H9 (cell line): ENCODE data around the gene TTLL12. TPM values are rescaled to one million over a fixed set of nuclear protein-coding genes. Genes with fewer than 3 reads are reported as not detected.

Source experiments
- DNase-seq: peaks from one replicate; pipeline ENCODE4 v3.0.0-alpha.2; 2017
- H2AFZ ChIP-seq: one replicate; pipeline ENCODE4 v1.6.1; 2013; ENCODE audit warnings: mild to moderate bottlenecking, low read length, control low read depth, moderate library complexity
- H2AK5ac ChIP-seq: 2 replicates; pipeline ENCODE4 v1.6.1; 2013; ENCODE audit warnings: low read length, control low read depth, mixed read lengths; ENCODE audit not compliant: insufficient read length
- H2BK120ac ChIP-seq: one replicate; pipeline ENCODE4 v1.6.1; 2013; ENCODE audit warnings: low read depth, mild to moderate bottlenecking, low read length, control low read depth, inconsistent platforms; ENCODE audit not compliant: poor library complexity, severe bottlenecking
- H2BK12ac ChIP-seq: 2 replicates; pipeline ENCODE4 v1.6.1; 2013; ENCODE audit warnings: low read length, control low read depth, mixed read lengths, low read depth; ENCODE audit not compliant: insufficient read length
- H2BK15ac ChIP-seq: 2 replicates; pipeline ENCODE4 v1.6.1; 2013; ENCODE audit warnings: low read depth, low read length, control low read depth
- H2BK20ac ChIP-seq: one replicate; pipeline ENCODE4 v1.6.1; 2013; ENCODE audit warnings: low read depth, mild to moderate bottlenecking, low read length, control low read depth, inconsistent platforms; ENCODE audit not compliant: poor library complexity, severe bottlenecking
- H2BK5ac ChIP-seq: 2 replicates; pipeline ENCODE4 v1.6.1; 2013; ENCODE audit warnings: low read length, control low read depth, mixed read lengths; ENCODE audit not compliant: insufficient read length
- H3K14ac ChIP-seq: 2 replicates; pipeline ENCODE4 v1.6.1; 2013; ENCODE audit warnings: low read length, control low read depth; ENCODE audit not compliant: insufficient read depth
- H3K18ac ChIP-seq: 2 replicates; pipeline ENCODE4 v1.6.1; 2013; ENCODE audit warnings: low read depth, mild to moderate bottlenecking, mixed read lengths, low read length, control low read depth; ENCODE audit not compliant: insufficient read length
- H3K23ac ChIP-seq: 2 replicates; pipeline ENCODE4 v1.6.1; 2013; ENCODE audit warnings: low read length, control low read depth, mixed read lengths, low read depth; ENCODE audit not compliant: insufficient read length
- H3K23me2 ChIP-seq: 2 replicates; pipeline ENCODE4 v1.6.1; 2013; ENCODE audit warnings: low read depth, mild to moderate bottlenecking, mixed read lengths, low read length, control low read depth; ENCODE audit not compliant: insufficient read length, poor library complexity, severe bottlenecking
- H3K27ac ChIP-seq: 2 replicates; pipeline ENCODE4 v1.5.1; 2013; ENCODE audit warnings: low read length, control low read depth, mixed read lengths, low read depth; ENCODE audit not compliant: insufficient read length
- H3K27me3 ChIP-seq: 2 replicates; pipeline ENCODE4 v1.6.1; 2013; ENCODE audit warnings: low read length, control low read depth, inconsistent platforms; ENCODE audit not compliant: insufficient read depth
- H3K4ac ChIP-seq: 2 replicates; pipeline ENCODE4 v1.6.1; 2013; ENCODE audit warnings: low read depth, mild to moderate bottlenecking, control low read depth, inconsistent platforms, low read length, moderate library complexity
- H3K4me1 ChIP-seq: 2 replicates; pipeline ENCODE4 v1.6.1; 2013; ENCODE audit warnings: low read length, control low read depth, inconsistent platforms; ENCODE audit not compliant: insufficient read depth
- H3K4me2 ChIP-seq: 2 replicates; pipeline ENCODE4 v1.6.1; 2013; ENCODE audit warnings: low read length, control low read depth, mixed read lengths; ENCODE audit not compliant: insufficient read length, insufficient read depth
- H3K56ac ChIP-seq: 2 replicates; pipeline ENCODE4 v1.6.1; 2013; ENCODE audit warnings: low read depth, mild to moderate bottlenecking, mixed read lengths, low read length, control low read depth; ENCODE audit not compliant: insufficient read length
- H3K79me1 ChIP-seq: 2 replicates; pipeline ENCODE4 v1.6.1; 2013; ENCODE audit warnings: low read depth, mild to moderate bottlenecking, moderate library complexity, low read length, control low read depth, inconsistent platforms; ENCODE audit not compliant: insufficient read depth, poor library complexity, severe bottlenecking
- H3K79me2 ChIP-seq: 2 replicates; pipeline ENCODE4 v1.6.1; 2013; ENCODE audit warnings: low read length, control low read depth, inconsistent platforms; ENCODE audit not compliant: insufficient read depth
- H3K9ac ChIP-seq: 2 replicates; pipeline ENCODE4 v1.6.1; 2013; ENCODE audit warnings: low read length, control low read depth, mixed read lengths; ENCODE audit not compliant: insufficient read length; ENCODE audit errors: extremely low read depth
- H3K9me3 ChIP-seq: one replicate; pipeline ENCODE4 v1.6.1; 2013; ENCODE audit warnings: low read depth, low read length, inconsistent platforms; ENCODE audit not compliant: control insufficient read depth
- H3T11ph ChIP-seq: one replicate; pipeline ENCODE4 v1.6.1; 2013; ENCODE audit warnings: mild to moderate bottlenecking, low read length, control low read depth, inconsistent platforms
- H4K20me1 ChIP-seq: one replicate; pipeline ENCODE4 v1.6.1; 2013; ENCODE audit not compliant: control insufficient read depth, insufficient read length, insufficient read depth
- H4K5ac ChIP-seq: 2 replicates; pipeline ENCODE4 v1.6.1; 2013; ENCODE audit warnings: low read depth, mild to moderate bottlenecking, mixed read lengths, low read length, control low read depth; ENCODE audit not compliant: insufficient read length
- H4K8ac ChIP-seq: replicated peaks from 2 replicates; pipeline ENCODE4 v1.6.1; 2013; ENCODE audit warnings: low read length, control low read depth, mixed read lengths, low read depth; ENCODE audit not compliant: insufficient read length
- H4K91ac ChIP-seq: 2 replicates; pipeline ENCODE4 v1.6.1; 2013; ENCODE audit warnings: low read depth, mild to moderate bottlenecking, moderate library complexity, mixed read lengths, low read length, control low read depth; ENCODE audit not compliant: insufficient read length
- H3K27ac Mint-ChIP-seq, 3 experiments: 2 replicates in 2 of 3; 3 replicates in 1 of 3; pipeline ENCODE4 v1.8.0; 2020 to 2021; ENCODE audit warnings: mixed read lengths in 3 of 3, mild to moderate bottlenecking in 1 of 3, moderate library complexity in 1 of 3
- H3K27me3 Mint-ChIP-seq: 2 replicates; pipeline ENCODE4 v1.8.0; 2021; ENCODE audit warnings: low read depth, mild to moderate bottlenecking, moderate library complexity, mixed read lengths
- H3K36me3 Mint-ChIP-seq, 3 experiments: 2 replicates in 2 of 3; 3 replicates in 1 of 3; pipeline ENCODE4 v1.8.0; 2020 to 2021; ENCODE audit warnings: low read depth in 3 of 3, mixed read lengths in 3 of 3; ENCODE audit not compliant: insufficient read depth in 1 of 3
- H3K4me1 Mint-ChIP-seq, 2 experiments: 2 replicates each; pipeline ENCODE4 v1.8.0; 2020; ENCODE audit warnings: mixed read lengths in 2 of 2
- H3K4me3 Mint-ChIP-seq, 2 experiments: 2 replicates in 1 of 2; 3 replicates in 1 of 2; pipeline ENCODE4 v1.8.0; 2020 to 2021; ENCODE audit warnings: mild to moderate bottlenecking in 2 of 2, mixed read lengths in 2 of 2, moderate library complexity in 1 of 2
- H3K9me3 Mint-ChIP-seq, 2 experiments: 2 replicates in 1 of 2; 3 replicates in 1 of 2; pipeline ENCODE4 v1.8.0; 2020; ENCODE audit warnings: mild to moderate bottlenecking in 2 of 2, mixed read lengths in 2 of 2, moderate library complexity in 1 of 2
- CTCF ChIP-seq: fragments of 200-600 bp; sonication (generic); conservative IDR thresholded peaks from 3 replicates; pipeline ENCODE4 v1.8.0; 2021; ENCODE audit warnings: antibody characterized with exemption, mild to moderate bottlenecking
- WGBS: extraction: QIAGEN DNeasy Blood & Tissue Kit; methylation state at CpG from one replicate; pipeline ENCODE4 v1.1.7; 2013; ENCODE audit warnings: missing lambda C conversion rate, low lambda C conversion rate, mixed read lengths; ENCODE audit not compliant: insufficient read length; ENCODE audit errors: extremely low coverage; 5-methylcytosine and 5-hydroxymethylcytosine counted together
- total RNA-seq: library from RNA; stranded (reverse); gene quantifications from 2 replicates; pipeline ENCODE4 v1.2.1, GENCODE V29; 2021

Gene TTLL12
- total RNA-seq, 1 experiment from 2014 or later = 89.6 TPM

- H4K20me1 ChIP-seq = no peaks in the 10 kb centered on the region
- no peak overlapping the region for H2BK5ac ChIP-seq
- H4K8ac ChIP-seq = no peak overlapping the region
- no peak overlapping the region for H3K4me3 Mint-ChIP-seq
- no peak overlapping the region for H3K4ac ChIP-seq
- H3K27me3 ChIP-seq = no peaks in the 10 kb centered on the region
- no peak overlapping the region for H3K27ac ChIP-seq
- WGBS = no CpG with 5 or more reads among the region's 13 CpGs
- H3K18ac ChIP-seq = no peak overlapping the region
- no peak overlapping the region for H2BK120ac ChIP-seq
- H3K4me1 Mint-ChIP-seq = peaks cover 11 to 20% of the 10 kb centered on the region in 2 experiments
- TF ChIP-seq CTCF = no peak
- no peak for DNase-seq
- H3K79me2 ChIP-seq = no peaks in the 10 kb centered on the region
- no peaks in the 10 kb centered on the region for H3K23me2 ChIP-seq
- no peaks in the 10 kb centered on the region for H3K36me3 Mint-ChIP-seq
- no peaks in the 10 kb centered on the region for H3K9me3 Mint-ChIP-seq
- no peak overlapping the region for H2BK12ac ChIP-seq
- H3K4me1 ChIP-seq = no peaks in the 10 kb centered on the region
- H3K79me1 ChIP-seq = no peaks in the 10 kb centered on the region
- H3K9me3 ChIP-seq = no peaks in the 10 kb centered on the region
- no peak overlapping the region for H2BK15ac ChIP-seq
- H4K5ac ChIP-seq = no peak overlapping the region
- H3K23ac ChIP-seq = no peak overlapping the region
- H2BK20ac ChIP-seq = no peak overlapping the region
- H3K56ac ChIP-seq = no peak overlapping the region
- H3K4me2 ChIP-seq = no peak overlapping the region
- H3K14ac ChIP-seq = no peak overlapping the region; the same call in 1 of the 2 replicates
- no peak overlapping the region for H4K91ac ChIP-seq
- no peak overlapping the region for H3T11ph ChIP-seq
- no peak overlapping the region for H2AK5ac ChIP-seq
- no peak overlapping the region for H2AFZ ChIP-seq
- H3K9ac ChIP-seq = no peak overlapping the region
- peaks cover 3% of the 10 kb centered on the region for H3K27me3 Mint-ChIP-seq
- peak overlapping the region in 1 of 3 experiments; percentile 86; a peak in 2 of 7 replicates for H3K27ac Mint-ChIP-seq
Measured at GRCh38 chr22:43207386-43207785, 20.5 kb upstream of the TTLL12 start.
